ENCODE measurements around the gene FZD7. TPM values are rescaled to one million over a fixed set of nuclear protein-coding genes. Genes with fewer than 3 reads are reported as not detected.

Gene FZD7
- polyA plus RNA-seq, 1 experiment = 42.9 TPM

DNA sequence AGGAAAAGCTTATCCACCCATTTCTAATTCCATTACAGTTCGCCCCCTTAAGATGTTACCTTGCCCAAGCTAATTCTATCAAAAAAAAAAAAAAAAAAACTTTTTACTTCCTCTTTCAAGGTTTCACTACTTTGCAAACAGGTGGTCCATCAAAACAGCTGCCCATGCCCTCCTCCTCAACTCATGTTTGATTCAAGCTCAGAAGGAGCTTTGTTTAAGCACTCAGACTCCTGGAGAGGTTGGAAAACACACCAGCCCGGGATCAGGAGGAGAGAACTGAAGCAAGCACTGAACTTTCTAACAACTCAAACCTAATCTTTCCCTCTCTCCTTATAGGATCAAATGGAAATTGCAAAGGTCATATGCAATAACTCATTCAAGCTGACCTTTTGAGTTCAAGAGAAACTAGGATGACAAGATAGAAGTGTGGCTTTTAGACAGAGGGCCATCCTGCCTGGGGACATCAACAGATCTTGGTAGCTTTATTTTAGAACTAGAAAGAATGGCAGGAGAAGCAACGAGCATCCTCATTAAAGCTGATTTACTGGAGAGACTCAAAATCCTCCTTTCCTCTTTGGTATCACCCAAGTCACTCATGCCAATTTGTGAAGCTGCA, 28.3 kb upstream of the FZD7 start:
- CTCF ChIA-PET = interaction anchor here (0.6 to 0.9 kb wide), 4 partner anchors 15 to 146 kb away, joined by 3 to 8 read pairs (median 4); no protein-coding TSS in a partner anchor
- DNase-seq (ENCODE audit: low read depth, low spot score) = no peak
- Histone ChIP-seq H3K4me3 (ENCODE audit: low read depth, low read length) (no peak overlapping the region), H3K9me3 (ENCODE audit: control insufficient read depth, insufficient read depth, low read length) (no peaks in the 10 kb centered on the region), H3K27me3 (ENCODE audit: control insufficient read depth, insufficient read depth, low read length) (no peaks in the 10 kb centered on the region), H3K27ac (ENCODE audit: low read depth, low read length) (no peak overlapping the region)
- POLR2A ChIA-PET = no interaction called here
- TF ChIP-seq, protein P1, sequence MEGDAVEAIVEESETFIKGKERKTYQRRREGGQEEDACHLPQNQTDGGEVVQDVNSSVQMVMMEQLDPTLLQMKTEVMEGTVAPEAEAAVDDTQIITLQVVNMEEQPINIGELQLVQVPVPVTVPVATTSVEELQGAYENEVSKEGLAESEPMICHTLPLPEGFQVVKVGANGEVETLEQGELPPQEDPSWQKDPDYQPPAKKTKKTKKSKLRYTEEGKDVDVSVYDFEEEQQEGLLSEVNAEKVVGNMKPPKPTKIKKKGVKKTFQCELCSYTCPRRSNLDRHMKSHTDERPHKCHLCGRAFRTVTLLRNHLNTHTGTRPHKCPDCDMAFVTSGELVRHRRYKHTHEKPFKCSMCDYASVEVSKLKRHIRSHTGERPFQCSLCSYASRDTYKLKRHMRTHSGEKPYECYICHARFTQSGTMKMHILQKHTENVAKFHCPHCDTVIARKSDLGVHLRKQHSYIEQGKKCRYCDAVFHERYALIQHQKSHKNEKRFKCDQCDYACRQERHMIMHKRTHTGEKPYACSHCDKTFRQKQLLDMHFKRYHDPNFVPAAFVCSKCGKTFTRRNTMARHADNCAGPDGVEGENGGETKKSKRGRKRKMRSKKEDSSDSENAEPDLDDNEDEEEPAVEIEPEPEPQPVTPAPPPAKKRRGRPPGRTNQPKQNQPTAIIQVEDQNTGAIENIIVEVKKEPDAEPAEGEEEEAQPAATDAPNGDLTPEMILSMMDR (IDR thresholded peaks at IDR 0.05; ENCODE audit: low read depth, low read length) = no peak

DNA sequence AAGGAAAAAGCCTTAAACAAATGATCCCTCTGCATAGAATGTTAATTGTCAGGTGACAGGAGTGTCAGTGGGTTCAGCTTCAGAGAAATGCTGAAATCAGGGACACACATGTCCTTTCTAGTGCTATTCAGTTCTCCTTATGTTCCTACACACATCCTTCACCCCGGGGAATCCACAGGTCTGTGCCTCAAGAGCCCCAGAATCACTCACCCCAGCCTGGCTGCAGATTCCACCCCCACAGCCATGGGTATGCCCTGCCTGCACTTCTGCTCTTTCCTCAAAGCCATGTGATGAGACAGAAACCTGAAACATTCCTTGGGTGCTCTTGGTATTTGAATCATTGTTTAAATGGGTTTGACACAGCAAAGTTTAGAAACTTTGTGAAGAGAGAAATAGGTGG, 27.4 kb upstream of the FZD7 start:
- Histone ChIP-seq H3K27me3 (ENCODE audit: control insufficient read depth, insufficient read depth, low read length) (no peaks in the 10 kb centered on the region), H3K4me3 (ENCODE audit: low read depth, low read length) (no peak overlapping the region), H3K27ac (ENCODE audit: low read depth, low read length) (no peak overlapping the region), H3K9me3 (ENCODE audit: control insufficient read depth, insufficient read depth, low read length) (no peaks in the 10 kb centered on the region)
- ChIA-PET POLR2A (no interaction called here), CTCF (no interaction called here)
- DNase-seq (ENCODE audit: low read depth, low spot score) = no peak
- TF ChIP-seq, protein P1 (IDR thresholded peaks at IDR 0.05; ENCODE audit: low read depth, low read length) = no peak

DNA sequence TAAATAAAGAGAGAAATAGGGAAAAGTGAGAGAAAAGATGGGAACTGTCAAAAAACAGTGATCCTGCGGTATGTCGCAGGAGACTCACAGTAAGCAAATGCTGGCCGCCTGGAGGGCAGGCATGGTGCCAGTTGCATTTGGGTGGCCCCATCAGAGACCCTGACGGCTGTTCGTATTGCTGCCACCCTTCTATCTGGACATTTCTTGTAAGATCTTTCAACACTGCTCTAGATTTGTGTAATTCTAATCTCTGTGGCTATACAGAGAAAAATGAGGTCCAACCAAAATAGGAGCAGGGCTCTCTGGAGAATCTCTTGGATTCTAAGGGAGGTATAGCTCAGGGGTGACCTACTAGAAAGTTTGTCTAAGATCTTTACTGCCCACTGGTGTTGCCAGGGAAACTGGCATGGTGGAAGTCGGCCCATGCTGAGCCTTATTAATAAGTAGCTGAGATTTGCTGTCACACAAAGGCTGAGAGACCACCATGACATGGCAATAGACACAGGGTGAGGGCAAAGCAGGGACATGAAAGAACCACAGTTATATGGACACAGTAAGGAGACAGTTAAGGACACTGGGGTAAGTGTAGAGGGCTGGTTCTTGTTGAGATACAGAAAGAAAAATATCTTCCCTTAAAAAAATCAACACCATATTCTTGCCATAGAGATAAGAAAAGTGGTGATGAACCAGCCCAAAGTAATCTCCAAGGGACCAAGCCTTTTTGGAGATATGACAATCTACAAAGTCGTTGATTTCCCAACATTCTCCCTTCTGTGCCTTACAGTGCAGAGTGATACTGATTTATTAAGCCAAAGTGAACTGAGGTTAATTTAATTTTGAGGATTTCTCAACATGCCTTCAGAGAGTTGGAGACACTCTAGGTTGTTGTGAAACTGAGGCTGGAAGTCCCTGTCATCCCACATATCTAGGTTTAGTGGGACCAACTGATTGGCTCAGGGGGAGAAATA, 26.4 kb upstream of the FZD7 start:
- Histone ChIP-seq H3K27me3 (ENCODE audit: control insufficient read depth, insufficient read depth, low read length) (no peaks in the 10 kb centered on the region), H3K9me3 (ENCODE audit: control insufficient read depth, insufficient read depth, low read length) (no peaks in the 10 kb centered on the region), H3K27ac (ENCODE audit: low read depth, low read length) (no peak overlapping the region), H3K4me3 (ENCODE audit: low read depth, low read length) (no peak overlapping the region)
- CTCF ChIA-PET = no interaction called here
- TF ChIP-seq, protein P1 (IDR thresholded peaks at IDR 0.05; ENCODE audit: low read depth, low read length) = peak; percentile 26
- POLR2A ChIA-PET = no interaction called here
- DNase-seq (ENCODE audit: low read depth, low spot score) = no peak

DNA sequence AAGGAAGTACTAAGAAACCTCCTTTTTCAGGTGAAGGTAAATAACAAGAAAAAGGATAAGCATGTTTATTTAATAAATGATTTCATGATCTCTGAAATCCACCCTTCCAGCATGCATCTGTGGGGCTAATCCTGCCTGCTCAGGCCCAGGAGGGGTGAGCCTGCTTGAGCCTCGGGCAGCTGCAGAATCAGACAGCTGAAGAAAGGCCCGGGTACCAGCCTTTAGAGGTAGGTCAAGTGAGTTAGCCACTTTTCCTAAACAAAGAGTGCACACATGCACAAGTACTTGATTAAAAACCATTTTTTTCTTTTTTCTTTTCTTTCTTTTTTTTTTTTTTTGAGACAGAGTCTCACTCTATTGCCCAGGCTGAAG, 25.7 kb upstream of the FZD7 start:
- no peak overlapping the region for H3K4me3 ChIP-seq (ENCODE audit: low read depth, low read length)
- DNase-seq (ENCODE audit: low read depth, low spot score) = no peak
- CTCF ChIA-PET = interaction anchor here (0.7 to 0.9 kb wide), 2 partner anchors 11 to 23 kb away, joined by 3 to 4 read pairs; no protein-coding TSS in a partner anchor
- TF ChIP-seq, protein P1 (IDR thresholded peaks at IDR 0.05; ENCODE audit: low read depth, low read length) = no peak
- POLR2A ChIA-PET = no interaction called here
- no peaks in the 10 kb centered on the region for H3K27me3 ChIP-seq (ENCODE audit: control insufficient read depth, insufficient read depth, low read length)
- H3K27ac ChIP-seq (ENCODE audit: low read depth, low read length) = no peak overlapping the region
- no peaks in the 10 kb centered on the region for H3K9me3 ChIP-seq (ENCODE audit: control insufficient read depth, insufficient read depth, low read length)

DNA sequence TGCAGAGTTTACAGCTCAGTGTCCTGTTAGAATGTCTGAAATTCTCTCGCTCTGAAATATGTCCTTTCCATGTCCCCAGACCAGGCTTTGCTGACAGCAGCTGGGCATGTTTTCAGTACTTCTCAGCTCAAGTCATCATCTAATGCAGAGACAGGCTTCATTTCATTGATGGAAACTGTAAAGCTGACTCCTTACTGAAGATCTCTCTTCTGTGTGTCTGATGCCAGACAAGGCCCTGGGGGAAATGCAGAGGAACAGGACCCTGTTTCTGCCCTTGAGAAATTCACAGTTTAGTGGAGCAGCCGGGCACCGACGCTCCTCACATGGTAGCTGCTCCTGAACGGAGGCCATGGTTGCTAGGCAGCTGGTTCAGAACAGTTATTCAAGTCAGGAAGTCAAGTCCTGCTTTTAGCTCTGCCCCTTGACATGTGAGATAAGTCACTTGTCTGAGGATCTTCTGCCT, 24.6 kb upstream of the FZD7 start:
- CTCF ChIA-PET = interaction anchor here (0.5 kb wide), 1 partner anchor 135 kb away, joined by 4 read pairs; no protein-coding TSS in a partner anchor
- DNase-seq (ENCODE audit: low read depth, low spot score) = no peak
- POLR2A ChIA-PET = interaction anchor here (0.5 to 0.6 kb wide), 2 partner anchors 204 to 250 kb away, joined by 3 to 4 read pairs; no protein-coding TSS in a partner anchor

More for the DNA sequence above, 24.6 kb upstream of the FZD7 start:
- Histone ChIP-seq H3K27ac (ENCODE audit: low read depth, low read length) (no peak overlapping the region), H3K4me3 (ENCODE audit: low read depth, low read length) (no peak overlapping the region), H3K9me3 (ENCODE audit: control insufficient read depth, insufficient read depth, low read length) (no peaks in the 10 kb centered on the region), H3K27me3 (ENCODE audit: control insufficient read depth, insufficient read depth, low read length) (no peaks in the 10 kb centered on the region)
- TF ChIP-seq, protein P1 (IDR thresholded peaks at IDR 0.05; ENCODE audit: low read depth, low read length) = no peak

Measured in AG04450 (cell line).